Measurements from ENCODE around the gene FRMPD4.

Gene FRMPD4

GRCh38 chrX:12701628-12702027 is 563.4 kb downstream of the FRMPD4 start:
- TF ChIP-seq CTCF (conservative IDR thresholded peaks at IDR 0.05) (peak; percentile 59), ZFX (IDR thresholded peaks at IDR 0.05) (no peak)
- no peak overlapping the region for H3K27ac ChIP-seq

- peak; percentile 23 for TF ChIP-seq CTCF (conservative IDR thresholded peaks at IDR 0.05)
- no peak for TF ChIP-seq ZFX (IDR thresholded peaks at IDR 0.05)
- no peak overlapping the region for H3K27ac ChIP-seq
These were observed 564.3 kb downstream of the FRMPD4 start for GRCh38 chrX:12702509-12703091.

- TF ChIP-seq CTCF (conservative IDR thresholded peaks at IDR 0.05) = no peak
- TF ChIP-seq ZFX (IDR thresholded peaks at IDR 0.05) = no peak
- H3K27ac ChIP-seq = no peak overlapping the region
These were observed 566.4 kb downstream of the FRMPD4 start for GRCh38 chrX:12704706-12705105.

- no peak overlapping the region for H3K27ac ChIP-seq
- TF ChIP-seq CTCF (conservative IDR thresholded peaks at IDR 0.05) (no peak), ZFX (IDR thresholded peaks at IDR 0.05) (no peak)
These were observed 570.8 kb downstream of the FRMPD4 start for GRCh38 chrX:12709047-12709446.

- TF ChIP-seq ZFX (IDR thresholded peaks at IDR 0.05) (no peak), CTCF (conservative IDR thresholded peaks at IDR 0.05) (no peak)
- no peak overlapping the region for H3K27ac ChIP-seq
These were observed 573.3 kb downstream of the FRMPD4 start for GRCh38 chrX:12711435-12712040.

GRCh38 chrX:12716574-12716973 is 578.3 kb downstream of the FRMPD4 start:
- TF ChIP-seq CTCF (conservative IDR thresholded peaks at IDR 0.05) (no peak), ZFX (IDR thresholded peaks at IDR 0.05) (no peak)

GRCh38 chrX:12719837-12720236 is 581.6 kb downstream of the FRMPD4 start:
- no peak for TF ChIP-seq ZFX (IDR thresholded peaks at IDR 0.05)
- no peak for TF ChIP-seq CTCF (conservative IDR thresholded peaks at IDR 0.05)
- H3K27ac ChIP-seq = no peak overlapping the region

More at GRCh38 chrX:12716574-12716973, 578.3 kb downstream of the FRMPD4 start:
- H3K27ac ChIP-seq = no peak overlapping the region
